Mucosa of rectum (tissue), 2 donors: ENCODE measurements around the gene MLN.

Experiments
- H3K27ac ChIP-seq, 2 donors: one replicate each; pipeline ENCODE4 v1.7.0; 2013; ENCODE audit warnings: inconsistent platforms in 2 of 2, low read depth in 2 of 2, low read length in 2 of 2
- H3K27me3 ChIP-seq, 2 donors: one replicate each; pipeline ENCODE4 v1.7.0; 2013; ENCODE audit warnings: low read length in 2 of 2; ENCODE audit not compliant: control insufficient read depth in 2 of 2, insufficient read depth in 2 of 2
- H3K36me3 ChIP-seq, 2 donors: one replicate each; pipeline ENCODE4 v1.7.0; 2013; ENCODE audit warnings: low read length in 2 of 2; ENCODE audit not compliant: control insufficient read depth in 2 of 2, insufficient read depth in 2 of 2
- H3K4me1 ChIP-seq, 2 donors: one replicate each; pipeline ENCODE4 v1.7.0; 2013; ENCODE audit warnings: low read length in 2 of 2, mild to moderate bottlenecking in 1 of 2; ENCODE audit not compliant: control insufficient read depth in 2 of 2, insufficient read depth in 2 of 2
- H3K4me3 ChIP-seq, 2 donors: one replicate each; pipeline ENCODE4 v1.7.0; 2013; ENCODE audit warnings: low read length in 2 of 2
- H3K9ac ChIP-seq, 2 donors: one replicate each; pipeline ENCODE4 v1.7.0; 2013; ENCODE audit warnings: low read length in 2 of 2, low read depth in 1 of 2, mild to moderate bottlenecking in 1 of 2
- H3K9me3 ChIP-seq, 2 donors: one replicate each; pipeline ENCODE4 v1.7.0; 2013; ENCODE audit warnings: low read length in 2 of 2; ENCODE audit not compliant: control insufficient read depth in 2 of 2
- donor health status: healthy.
- donor health status: Normal muscosa, but diverticular disease.

MLN gene

DNA sequence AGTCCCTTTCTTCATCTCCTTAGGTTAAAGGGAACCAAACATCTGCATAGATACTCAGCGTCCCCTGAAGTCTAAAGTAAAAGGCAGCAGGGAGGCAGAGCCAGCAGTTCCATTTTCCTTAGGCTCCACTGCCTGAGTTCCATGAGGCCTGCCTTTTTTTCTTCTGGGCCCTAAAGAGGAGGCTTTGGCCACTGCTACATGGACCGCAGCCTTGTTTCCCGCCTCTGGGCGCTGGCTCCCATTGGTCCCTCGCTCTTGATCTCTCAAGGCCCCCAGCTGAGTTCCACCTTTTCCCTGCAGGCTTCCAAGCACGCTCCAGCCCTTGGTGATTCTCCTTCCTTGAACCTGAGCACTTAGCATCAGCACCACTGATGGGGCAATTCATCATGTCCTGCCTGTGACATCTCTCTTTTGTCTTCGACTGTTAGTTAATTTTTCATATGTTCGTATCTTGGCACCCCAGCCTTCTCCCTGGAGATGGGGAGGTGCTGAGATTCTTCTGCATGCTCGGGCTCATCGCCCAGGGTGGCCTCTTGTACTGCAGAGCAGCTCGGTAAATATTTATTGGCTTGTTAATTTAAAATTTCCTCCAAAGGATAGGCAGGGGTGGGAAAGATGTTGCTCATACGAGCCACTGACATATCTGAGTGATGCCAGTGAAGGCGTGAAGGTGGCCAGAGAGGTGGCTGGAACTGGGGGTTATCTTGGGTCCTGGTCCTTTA, 3.4 kb downstream of the MLN start:
- Histone ChIP-seq H3K27me3 (peaks cover 2 to 4% of the 10 kb centered on the region in 2 donors), H3K4me3 (no peak overlapping the region), H3K36me3 (no peaks in the 10 kb centered on the region), H3K9me3 (no peaks in the 10 kb centered on the region), H3K27ac (no peak overlapping the region), H3K9ac (no peak overlapping the region), H3K4me1 (no peaks in the 10 kb centered on the region)

DNA sequence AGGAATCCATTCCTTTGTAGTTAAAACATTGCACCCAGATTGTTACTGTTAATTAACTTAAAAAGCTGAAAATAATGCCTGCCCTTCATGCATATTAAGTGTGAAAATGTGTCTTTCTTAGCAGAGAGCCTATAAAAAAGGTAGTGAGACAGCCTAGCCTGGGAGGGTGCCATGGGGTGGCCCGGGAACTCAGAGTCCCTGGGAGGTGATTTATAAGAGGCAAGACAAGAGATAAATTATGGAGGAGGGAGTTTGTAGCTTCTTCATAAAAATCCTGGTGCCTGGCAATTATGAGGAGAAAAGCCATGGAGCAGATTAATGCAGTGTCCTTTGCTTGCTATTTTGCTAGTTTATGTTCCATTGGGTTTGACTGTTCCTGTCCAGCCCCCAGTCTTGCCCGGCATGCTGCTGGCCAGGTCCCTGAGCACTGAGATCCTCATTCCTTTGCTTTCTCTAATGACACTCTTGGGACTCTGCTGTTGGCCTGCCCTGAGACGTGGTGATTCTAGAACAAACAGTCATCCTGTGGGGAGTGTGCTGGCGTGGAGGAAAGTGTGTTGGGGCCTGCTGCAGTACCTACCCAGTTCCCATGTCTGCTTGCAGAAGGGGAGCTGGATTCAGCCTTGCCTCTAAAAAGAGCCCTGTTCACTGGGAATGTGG, 4.2 kb downstream of the MLN start:
- Histone ChIP-seq H3K4me1 (no peaks in the 10 kb centered on the region), H3K27me3 (peaks cover 4% of the 10 kb centered on the region in 2 donors)

DNA sequence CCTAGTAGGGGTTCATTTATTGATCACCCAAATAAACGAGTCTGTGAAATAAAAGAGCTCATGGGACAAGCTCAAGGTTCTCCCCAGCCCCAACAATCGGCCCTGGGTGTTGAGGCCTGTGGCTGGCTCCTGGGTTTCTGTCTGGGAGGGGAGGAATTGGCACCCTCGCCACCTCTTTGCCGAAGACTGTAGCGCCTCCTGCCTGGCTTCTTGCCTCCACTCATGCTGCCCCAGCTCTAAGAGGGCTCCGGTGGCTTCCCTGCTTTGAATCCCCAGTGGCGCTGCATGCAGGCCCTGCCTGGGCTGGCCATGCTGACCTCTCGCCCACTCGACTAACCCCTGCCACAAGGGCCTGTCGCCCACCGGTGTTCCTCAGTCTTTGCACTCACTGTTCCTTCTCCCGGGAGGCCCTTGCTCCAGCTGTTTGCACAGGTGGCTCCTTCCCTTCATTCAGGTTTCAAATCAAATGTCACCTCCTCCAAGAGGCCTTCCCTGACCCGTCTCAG, 5.4 kb downstream of the MLN start:
- Histone ChIP-seq H3K36me3 (no peaks in the 10 kb centered on the region), H3K9ac (no peak overlapping the region), H3K27me3 (peaks cover 6 to 9% of the 10 kb centered on the region in 2 donors), H3K4me1 (no peaks in the 10 kb centered on the region), H3K27ac (no peak overlapping the region), H3K4me3 (no peak overlapping the region), H3K9me3 (no peaks in the 10 kb centered on the region)

More for the DNA sequence above, 4.2 kb downstream of the MLN start:
- no peaks in the 10 kb centered on the region for H3K36me3 ChIP-seq
- H3K27ac ChIP-seq = no peak overlapping the region
- no peaks in the 10 kb centered on the region for H3K9me3 ChIP-seq
- H3K9ac ChIP-seq = no peak overlapping the region
- H3K4me3 ChIP-seq = no peak overlapping the region

DNA sequence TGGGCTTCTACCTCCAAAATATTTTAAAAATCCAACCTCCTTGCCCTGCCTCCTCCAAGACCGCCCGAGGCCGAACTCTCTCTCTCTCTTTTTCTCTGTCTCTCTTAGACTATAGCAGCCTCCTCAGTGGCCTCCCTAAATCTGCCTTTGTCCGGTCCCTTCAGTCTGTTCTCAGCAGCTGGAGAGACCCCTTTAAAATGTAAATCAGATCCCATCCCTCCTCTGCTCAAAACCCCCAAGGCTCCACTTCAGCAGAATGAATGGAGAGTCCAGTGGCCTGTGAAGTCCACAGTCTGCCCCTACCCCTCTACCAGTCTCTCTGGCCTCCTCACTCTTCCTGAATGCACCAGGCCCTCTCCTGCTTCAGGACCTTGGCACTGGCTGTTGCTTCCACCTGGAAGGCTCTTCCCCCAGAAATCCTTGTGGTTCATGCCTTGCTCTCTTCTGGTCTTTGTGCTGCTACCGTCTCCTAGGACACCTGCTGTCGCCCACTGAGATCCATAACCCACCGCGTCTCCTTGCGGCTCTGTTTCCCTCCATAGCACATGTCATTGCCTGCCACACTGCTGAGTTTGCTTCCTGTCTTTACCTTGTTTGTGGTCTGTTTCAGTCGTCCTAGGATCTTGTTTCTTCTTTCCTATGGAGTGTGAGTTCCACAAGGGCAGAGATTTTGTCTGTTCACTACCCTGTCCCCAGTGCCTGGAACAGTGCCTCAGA, 6.0 kb downstream of the MLN start:
- Histone ChIP-seq H3K4me1 (no peaks in the 10 kb centered on the region), H3K9ac (no peak overlapping the region), H3K9me3 (no peaks in the 10 kb centered on the region), H3K36me3 (no peaks in the 10 kb centered on the region), H3K4me3 (no peak overlapping the region), H3K27ac (no peak overlapping the region), H3K27me3 (peaks cover 8 to 11% of the 10 kb centered on the region in 2 donors)

DNA sequence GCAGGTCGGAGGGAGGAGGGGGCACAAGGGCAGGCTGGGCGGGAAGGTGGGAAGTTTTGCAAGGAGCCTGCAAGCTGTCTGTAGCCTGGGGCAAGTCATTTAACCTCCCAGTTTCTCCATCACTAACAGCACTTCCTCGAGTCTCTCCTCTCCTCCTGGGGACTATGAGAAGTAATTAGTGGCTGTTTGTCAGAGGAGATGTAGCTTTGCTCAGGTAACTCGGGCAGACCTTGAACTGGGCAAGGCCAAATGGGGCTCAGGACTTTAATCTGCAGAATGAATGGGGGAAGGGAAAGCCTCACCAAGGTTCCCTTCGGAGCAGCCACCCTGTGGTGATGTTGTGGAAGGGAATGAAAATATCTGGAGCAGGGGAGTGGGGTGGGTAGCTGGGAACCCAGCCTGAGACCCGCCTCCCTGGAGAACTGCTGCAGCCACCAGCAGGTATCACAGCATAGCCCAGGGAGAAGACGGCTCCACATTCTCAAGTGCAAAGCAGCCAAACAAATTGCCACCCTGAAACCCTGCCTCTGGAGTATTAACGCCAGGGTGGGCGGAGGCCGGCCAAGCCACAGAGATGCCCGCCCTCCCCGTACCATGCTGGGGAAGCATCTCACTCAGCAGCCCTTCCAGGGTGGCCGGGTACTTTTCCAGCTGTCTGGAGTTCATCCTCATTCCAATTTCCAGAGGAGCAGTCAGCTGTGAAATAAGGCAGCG, 8.7 kb downstream of the MLN start:
- Histone ChIP-seq H3K4me1 (no peaks in the 10 kb centered on the region), H3K36me3 (no peaks in the 10 kb centered on the region), H3K9me3 (no peaks in the 10 kb centered on the region), H3K27me3 (peaks cover 8 to 11% of the 10 kb centered on the region in 2 donors), H3K27ac (no peak overlapping the region), H3K4me3 (no peak overlapping the region), H3K9ac (no peak overlapping the region)

DNA sequence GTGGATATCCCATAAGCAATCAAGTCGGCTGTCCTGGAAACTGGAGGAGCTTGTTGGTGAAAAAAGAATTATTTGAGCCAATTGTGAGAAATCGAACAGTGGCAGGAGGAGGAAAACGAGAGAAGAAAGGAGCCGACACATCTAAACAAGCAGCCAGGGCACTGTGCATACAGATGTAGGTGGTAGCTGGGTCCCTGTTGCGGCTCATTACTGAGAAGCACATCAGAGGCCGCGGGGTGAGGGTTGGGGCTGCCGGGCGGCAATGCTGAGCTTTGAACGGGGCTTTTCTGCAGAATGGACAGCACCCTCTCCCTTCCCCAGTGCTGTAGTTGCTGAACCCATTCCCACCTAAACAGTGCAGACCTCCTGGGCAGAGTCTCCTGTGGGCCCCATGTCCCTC, 10.8 kb downstream of the MLN start:
- Histone ChIP-seq H3K9ac (no peak overlapping the region), H3K27me3 (peaks cover 4 to 11% of the 10 kb centered on the region in 2 donors), H3K36me3 (no peaks in the 10 kb centered on the region), H3K9me3 (no peaks in the 10 kb centered on the region), H3K4me3 (no peak overlapping the region), H3K27ac (no peak overlapping the region), H3K4me1 (peaks cover under 1% of the 10 kb centered on the region in 2 donors)

DNA sequence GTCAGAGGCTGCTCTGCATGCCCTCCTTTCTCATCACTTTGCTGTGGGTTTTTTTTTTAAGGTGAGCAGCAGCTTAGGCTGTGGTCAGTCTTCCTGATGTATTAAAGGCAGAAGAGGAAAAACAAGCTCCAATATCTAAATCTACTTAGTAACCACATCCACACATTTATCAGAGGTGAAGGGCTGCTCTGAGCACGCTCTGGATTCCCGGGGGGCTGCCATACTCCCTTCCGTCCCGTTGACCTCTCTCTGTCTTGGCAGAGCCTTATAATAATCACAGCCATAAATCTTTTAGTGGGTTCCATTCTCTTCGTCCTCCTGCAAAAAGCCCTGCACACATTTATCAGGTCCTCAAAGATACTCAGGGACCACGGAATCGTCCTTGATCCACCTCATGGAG, 12.2 kb downstream of the MLN start:
- no peak overlapping the region for H3K27ac ChIP-seq
- no peaks in the 10 kb centered on the region for H3K36me3 ChIP-seq
- H3K9ac ChIP-seq = no peak overlapping the region
- peaks cover 4 to 11% of the 10 kb centered on the region in 2 donors for H3K27me3 ChIP-seq
- no peaks in the 10 kb centered on the region for H3K9me3 ChIP-seq
- H3K4me1 ChIP-seq = peaks cover 12 to 14% of the 10 kb centered on the region in 2 donors
- no peak overlapping the region for H3K4me3 ChIP-seq

DNA sequence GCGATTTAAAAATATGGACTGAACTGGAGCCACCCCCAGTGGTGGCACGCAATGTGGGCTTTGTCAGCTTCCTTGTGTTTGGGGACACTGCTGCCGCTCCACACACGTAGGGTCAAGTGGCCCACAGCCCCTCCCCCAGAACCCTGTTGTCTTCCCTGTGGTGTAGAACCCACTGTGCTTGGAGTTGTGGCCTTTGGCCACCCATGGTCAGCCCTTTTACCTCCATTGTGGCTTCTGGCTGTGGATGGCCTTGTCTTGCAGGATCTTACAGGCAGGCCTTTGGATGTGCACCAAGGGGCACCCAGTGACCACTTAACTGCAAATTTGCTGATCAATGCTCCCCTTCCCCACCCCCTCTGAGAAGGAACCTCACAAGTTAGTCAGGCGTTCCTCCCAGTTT, 12.9 kb downstream of the MLN start:
- H3K27me3 ChIP-seq = peaks cover 4 to 11% of the 10 kb centered on the region in 2 donors
- peaks cover 18 to 21% of the 10 kb centered on the region in 2 donors for H3K4me1 ChIP-seq
- H3K9ac ChIP-seq = no peak overlapping the region
- peaks cover 0 to 5% of the 10 kb centered on the region in 2 donors for H3K36me3 ChIP-seq
- no peak overlapping the region for H3K27ac ChIP-seq
- no peak overlapping the region for H3K4me3 ChIP-seq
- no peaks in the 10 kb centered on the region for H3K9me3 ChIP-seq

DNA sequence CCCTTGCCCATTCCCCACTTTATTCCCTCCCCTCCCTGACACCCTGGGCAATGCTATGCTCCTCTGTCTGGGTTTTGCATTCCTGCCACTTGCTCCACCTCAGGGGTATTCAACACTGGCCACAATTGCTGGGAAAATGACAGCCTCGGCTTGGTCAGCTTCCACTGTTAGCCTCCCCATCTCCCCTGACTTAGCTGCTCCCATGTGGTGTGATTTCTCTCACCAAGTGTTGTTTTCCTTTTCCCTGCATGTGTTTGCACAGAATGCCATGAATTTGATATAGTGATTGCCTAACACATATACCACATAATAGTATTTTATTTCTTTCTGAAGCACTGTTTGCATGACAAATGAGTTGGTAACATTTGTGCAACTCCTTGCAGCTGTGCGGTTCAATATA, 13.4 kb downstream of the MLN start:
- Histone ChIP-seq H3K27ac (no peak overlapping the region), H3K27me3 (peaks cover 4 to 11% of the 10 kb centered on the region in 2 donors), H3K36me3 (peaks cover under 1 to 9% of the 10 kb centered on the region in 2 donors), H3K9me3 (no peaks in the 10 kb centered on the region), H3K4me1 (peaks cover 19 to 24% of the 10 kb centered on the region in 2 donors), H3K9ac (no peak overlapping the region), H3K4me3 (no peak overlapping the region)
